Type B pancreatic cell (in vitro differentiated cells): ENCODE measurements around the gene WDR5. TPM values are rescaled to one million over a fixed set of nuclear protein-coding genes. Genes with fewer than 3 reads are reported as not detected.

Experiments used
- DNase-seq: peaks from one replicate; pipeline ENCODE4 v3.0.0; 2021; ENCODE audit warnings: mixed read lengths; ENCODE audit not compliant: unreplicated experiment; ENCODE audit errors: extremely low spot score
- H3K27ac Mint-ChIP-seq: 2 replicates; pipeline ENCODE4 v1.8.0; 2021; ENCODE audit warnings: mild to moderate bottlenecking, mixed read lengths
- H3K27me3 Mint-ChIP-seq: 2 replicates; pipeline ENCODE4 v1.8.0; 2021; ENCODE audit warnings: mixed read lengths
- H3K36me3 Mint-ChIP-seq: 2 replicates; pipeline ENCODE4 v1.8.0; 2021; ENCODE audit warnings: mixed read lengths
- H3K4me1 Mint-ChIP-seq: one replicate; pipeline ENCODE4 v1.8.0; 2021; ENCODE audit warnings: mixed read lengths; ENCODE audit not compliant: unreplicated experiment
- H3K4me3 Mint-ChIP-seq: 2 replicates; pipeline ENCODE4 v1.8.0; 2021; ENCODE audit warnings: mild to moderate bottlenecking, mixed read lengths
- H3K9me3 Mint-ChIP-seq: 2 replicates; pipeline ENCODE4 v1.8.0; 2021; ENCODE audit warnings: mixed read lengths
- total RNA-seq: library from RNA; stranded (reverse); gene quantifications from 2 replicates; pipeline ENCODE4 v1.2.1, GENCODE V29; 2021; ENCODE audit warnings: low replicate concordance
- TF ChIP-seq, protein P1 (sequence below): fragments of 200-600 bp; sonication (generic); conservative IDR thresholded peaks from 2 replicates; pipeline ENCODE4 v1.5.0; 2021; ENCODE audit warnings: antibody characterized with exemption, mild to moderate bottlenecking

The WDR5 gene
- total RNA-seq, 1 donor from 2014 or later, result 45.7 TPM

DNA sequence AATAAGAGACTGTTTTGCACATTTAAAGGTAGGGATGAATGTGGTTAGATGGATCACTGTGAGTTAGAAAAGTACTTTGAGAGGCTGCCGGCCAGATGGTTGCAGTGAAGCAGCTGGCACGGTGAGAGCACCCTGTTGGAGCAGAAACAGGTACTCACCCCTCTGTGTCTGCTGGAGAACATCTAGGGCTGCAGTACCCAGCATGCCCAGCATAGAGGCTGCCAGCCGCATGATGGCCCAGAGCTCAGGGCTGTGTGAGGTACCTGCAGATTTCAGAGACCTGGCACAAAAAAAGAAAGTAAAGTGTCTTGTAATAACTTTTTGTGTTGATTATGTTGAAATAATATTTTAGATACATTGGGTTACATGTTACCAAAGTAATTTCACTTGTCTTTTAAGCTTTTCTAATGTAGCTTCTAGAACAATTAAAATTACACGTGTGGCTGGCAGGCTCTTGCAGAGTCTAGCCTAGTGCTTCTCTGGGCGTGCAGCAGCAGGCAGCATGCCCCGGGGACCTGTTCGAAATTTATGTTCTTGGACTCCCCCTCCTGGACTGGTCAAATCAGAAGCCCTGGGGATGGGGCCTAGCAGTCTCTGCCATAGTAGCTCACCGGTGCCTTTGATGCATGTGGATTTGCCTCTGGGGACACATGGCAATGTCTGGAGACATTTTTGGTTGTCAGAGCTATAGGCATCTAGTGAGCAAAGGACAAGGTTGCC is 11.1 kb downstream of the WDR5 start:
- Mint-ChIP-seq H3K36me3 (peaks cover 16% of the 10 kb centered on the region), H3K27ac (no peak overlapping the region), H3K9me3 (no peaks in the 10 kb centered on the region), H3K4me1 (peaks cover 6% of the 10 kb centered on the region), H3K27me3 (no peaks in the 10 kb centered on the region), H3K4me3 (no peak overlapping the region)
- no peak for DNase-seq
- TF ChIP-seq, protein P1, sequence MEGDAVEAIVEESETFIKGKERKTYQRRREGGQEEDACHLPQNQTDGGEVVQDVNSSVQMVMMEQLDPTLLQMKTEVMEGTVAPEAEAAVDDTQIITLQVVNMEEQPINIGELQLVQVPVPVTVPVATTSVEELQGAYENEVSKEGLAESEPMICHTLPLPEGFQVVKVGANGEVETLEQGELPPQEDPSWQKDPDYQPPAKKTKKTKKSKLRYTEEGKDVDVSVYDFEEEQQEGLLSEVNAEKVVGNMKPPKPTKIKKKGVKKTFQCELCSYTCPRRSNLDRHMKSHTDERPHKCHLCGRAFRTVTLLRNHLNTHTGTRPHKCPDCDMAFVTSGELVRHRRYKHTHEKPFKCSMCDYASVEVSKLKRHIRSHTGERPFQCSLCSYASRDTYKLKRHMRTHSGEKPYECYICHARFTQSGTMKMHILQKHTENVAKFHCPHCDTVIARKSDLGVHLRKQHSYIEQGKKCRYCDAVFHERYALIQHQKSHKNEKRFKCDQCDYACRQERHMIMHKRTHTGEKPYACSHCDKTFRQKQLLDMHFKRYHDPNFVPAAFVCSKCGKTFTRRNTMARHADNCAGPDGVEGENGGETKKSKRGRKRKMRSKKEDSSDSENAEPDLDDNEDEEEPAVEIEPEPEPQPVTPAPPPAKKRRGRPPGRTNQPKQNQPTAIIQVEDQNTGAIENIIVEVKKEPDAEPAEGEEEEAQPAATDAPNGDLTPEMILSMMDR, result no peak

DNA sequence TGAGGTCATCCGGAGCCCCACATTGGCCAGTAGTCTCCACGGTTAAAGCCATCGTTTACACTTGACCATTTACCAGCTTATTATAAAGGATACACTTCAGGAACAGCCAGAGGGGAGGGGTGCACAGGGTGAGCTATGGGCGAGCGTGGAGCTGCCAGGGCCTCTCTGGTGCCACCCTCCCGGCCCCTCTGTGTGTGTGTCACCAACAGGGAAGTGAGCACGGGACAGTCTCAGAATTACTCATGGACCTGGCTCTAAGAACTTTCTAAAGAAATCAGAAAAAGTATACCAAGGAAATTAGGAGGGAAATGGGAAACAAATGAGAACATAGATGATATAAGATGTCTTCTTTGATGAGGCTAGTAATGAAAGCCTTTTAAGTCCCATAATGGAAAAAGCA is 13.5 kb downstream of the WDR5 start:
- Mint-ChIP-seq H3K27ac (no peak overlapping the region), H3K9me3 (no peaks in the 10 kb centered on the region), H3K36me3 (peaks cover 11% of the 10 kb centered on the region), H3K27me3 (no peaks in the 10 kb centered on the region), H3K4me1 (peaks cover 6% of the 10 kb centered on the region), H3K4me3 (no peak overlapping the region)
- no peak for DNase-seq
- TF ChIP-seq, protein P1, result no peak

DNA sequence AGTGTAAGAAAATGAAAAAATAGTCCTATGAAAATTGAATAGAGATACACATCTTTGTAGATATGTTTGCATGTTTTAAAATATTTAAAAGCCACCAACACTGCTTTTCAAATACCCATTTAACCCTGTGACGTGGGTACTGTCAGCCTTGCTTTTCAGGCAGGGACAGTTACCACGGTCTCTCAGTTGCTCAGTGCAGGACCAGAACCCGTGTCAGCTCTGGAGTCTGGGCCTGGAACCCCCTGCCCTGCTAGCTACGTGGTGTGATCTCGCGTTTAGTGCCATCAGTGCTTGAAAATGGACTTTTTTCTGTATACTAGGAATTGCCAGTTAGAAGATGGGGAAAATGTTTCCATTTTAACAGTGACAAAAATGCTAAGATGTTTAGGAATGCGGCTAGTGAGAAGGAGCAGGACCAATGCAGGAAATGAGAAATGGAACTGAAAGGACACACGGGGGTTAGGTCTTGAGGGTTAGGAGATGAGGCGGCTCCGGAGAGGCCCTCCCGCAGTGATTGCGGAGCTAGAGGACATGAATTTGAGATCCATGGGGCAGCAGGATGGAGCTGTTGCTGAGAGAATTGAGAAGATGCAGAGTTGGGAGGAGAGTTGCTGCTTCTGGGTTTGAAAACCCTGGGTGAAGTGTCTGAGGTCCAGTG is 14.8 kb downstream of the WDR5 start:
- DNase-seq, result no peak
- TF ChIP-seq, protein P1, result no peak
- H3K36me3 Mint-ChIP-seq, result peaks cover 11% of the 10 kb centered on the region
- no peaks in the 10 kb centered on the region for H3K9me3 Mint-ChIP-seq
- H3K27ac Mint-ChIP-seq, result no peak overlapping the region
- H3K27me3 Mint-ChIP-seq, result no peaks in the 10 kb centered on the region
- H3K4me3 Mint-ChIP-seq, result no peak overlapping the region
- peaks cover 6% of the 10 kb centered on the region for H3K4me1 Mint-ChIP-seq

DNA sequence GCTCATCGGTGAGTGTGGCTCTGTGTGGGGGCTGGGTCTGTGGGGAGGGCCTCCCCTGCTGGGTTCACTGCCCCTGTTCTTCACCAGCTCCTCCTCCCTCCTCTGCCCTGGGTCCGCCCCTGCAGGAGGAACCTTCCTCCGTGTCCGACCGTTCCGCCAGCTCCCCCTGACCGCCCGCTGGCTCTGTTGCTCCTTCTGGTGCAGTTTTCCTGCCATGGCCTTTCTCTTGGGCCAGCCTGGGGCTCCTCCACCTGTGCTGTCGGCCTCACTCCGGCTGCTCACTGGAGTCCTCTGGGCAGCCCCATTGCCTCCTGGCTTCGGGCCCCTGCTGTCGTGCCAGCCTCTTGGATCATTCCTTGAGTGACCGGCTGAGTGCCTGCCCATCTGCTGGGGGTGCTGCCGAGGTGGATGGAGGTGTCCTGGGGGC is 16.2 kb downstream of the WDR5 start:
- H3K27me3 Mint-ChIP-seq, result no peaks in the 10 kb centered on the region
- TF ChIP-seq, protein P1, result no peak
- no peaks in the 10 kb centered on the region for H3K9me3 Mint-ChIP-seq
- H3K4me3 Mint-ChIP-seq, result no peak overlapping the region
- no peak for DNase-seq
- no peak overlapping the region for H3K27ac Mint-ChIP-seq
- peaks cover 6% of the 10 kb centered on the region for H3K4me1 Mint-ChIP-seq
- peaks cover 7% of the 10 kb centered on the region for H3K36me3 Mint-ChIP-seq

DNA sequence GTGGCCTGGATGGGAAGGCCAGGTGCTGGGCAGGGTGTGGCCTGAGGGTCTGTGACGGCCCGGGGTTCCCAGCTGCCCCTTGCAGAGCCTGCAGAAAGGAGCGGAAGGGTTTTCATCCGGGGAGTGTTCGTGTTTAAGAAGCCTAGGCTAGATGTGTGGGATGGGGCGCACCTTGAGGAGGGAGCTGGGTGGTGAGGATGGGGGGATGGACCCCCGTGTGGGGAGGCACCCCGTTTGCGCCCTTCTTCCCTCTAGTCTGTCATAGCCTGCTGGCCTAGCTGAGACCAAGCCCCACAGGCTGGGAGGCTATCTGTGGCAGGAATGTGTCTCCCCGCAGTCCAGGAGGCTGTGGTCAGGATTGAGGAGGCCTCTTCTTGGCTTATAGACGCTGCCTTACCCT is 16.6 kb downstream of the WDR5 start:
- DNase-seq, result no peak
- peaks cover 7% of the 10 kb centered on the region for H3K36me3 Mint-ChIP-seq
- H3K9me3 Mint-ChIP-seq, result no peaks in the 10 kb centered on the region
- H3K4me1 Mint-ChIP-seq, result peaks cover 6% of the 10 kb centered on the region
- TF ChIP-seq, protein P1, result no peak
- H3K27me3 Mint-ChIP-seq, result no peaks in the 10 kb centered on the region
- H3K27ac Mint-ChIP-seq, result no peak overlapping the region
- no peak overlapping the region for H3K4me3 Mint-ChIP-seq
